HG03558 (cell line): ENCODE results near the gene ZZZ3.
"Not testable (repeated sequence)": the region's sequence is repeated elsewhere in the genome, so short reads cannot be mapped to it uniquely, and the experiment has no call there.

Experiments used
- ATAC-seq: cut with Tn5 transposase; IDR thresholded peaks from one replicate; pipeline ENCODE4 v1.9.1; 2021; ENCODE audit warnings: moderate number of reproducible peaks; ENCODE audit not compliant: unreplicated experiment; ENCODE audit errors: extremely low read depth

ZZZ3 gene

DNA sequence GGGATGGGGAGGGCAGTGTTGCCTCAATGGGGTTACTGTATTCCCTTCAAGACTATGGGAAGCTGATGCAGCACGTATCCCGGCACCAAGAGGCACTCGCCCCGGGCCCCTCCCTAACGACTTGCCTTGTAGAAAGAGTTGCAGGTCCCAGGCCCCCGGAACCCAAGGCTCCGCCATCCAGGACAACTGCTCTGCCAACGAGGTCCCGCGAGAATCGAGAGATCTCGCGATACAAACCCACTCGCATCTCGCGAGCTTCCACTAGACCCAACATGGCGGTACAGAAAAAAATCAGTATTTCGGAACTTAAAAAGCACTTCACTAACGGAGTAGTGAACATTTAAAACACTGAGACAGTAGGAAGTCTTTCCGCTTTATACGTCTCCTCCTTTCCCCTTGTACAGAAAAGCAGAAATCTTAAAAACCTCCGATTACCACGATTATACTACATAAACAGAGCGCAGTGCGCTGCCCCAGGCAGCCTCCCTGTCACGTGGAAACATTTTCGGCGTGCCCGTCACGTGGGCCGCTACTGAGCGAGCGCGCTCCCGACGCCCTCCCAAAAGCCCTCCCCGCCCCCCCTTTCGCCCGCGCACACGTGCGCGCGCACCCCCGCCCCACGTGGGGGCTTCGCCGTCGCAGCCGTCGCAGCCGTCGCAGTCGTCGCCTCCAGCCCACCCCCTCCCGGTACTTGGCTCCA lies at the start of gene ZZZ3:
ZZZ3 (minus strand) TSS at position 199 of the 700 bp plus-strand sequence. CDS start 49,304 bp downstream, outside the sequence.
- ATAC-seq = peak; percentile 64

GRCh38 chr1:77732090-77732489 lies 49.6 kb upstream of the ZZZ3 start:
- ATAC-seq = no peak

DNA sequence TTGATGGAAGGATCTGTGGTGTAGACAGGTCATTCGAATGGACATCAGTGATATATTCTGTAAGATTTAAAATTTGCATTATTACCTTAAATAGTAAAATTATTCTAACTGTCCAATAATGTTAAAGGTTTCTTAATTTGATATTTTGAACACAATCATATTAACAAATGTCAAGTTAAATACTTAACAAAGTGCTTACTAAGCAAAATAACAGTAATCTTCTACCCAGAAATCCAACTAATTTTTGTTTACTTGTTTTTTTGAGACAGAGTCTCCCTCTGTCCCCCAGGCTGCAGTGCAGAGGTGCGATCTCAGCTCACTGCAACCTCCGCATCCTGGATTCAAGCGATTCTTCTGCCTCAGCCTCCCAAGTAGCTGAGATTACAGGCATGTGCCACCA lies 43.2 kb upstream of the ZZZ3 start:
- no peak for ATAC-seq

GRCh38 chr1:77718181-77718580 lies 35.7 kb upstream of the ZZZ3 start:
- no peak for ATAC-seq

GRCh38 chr1:77716065-77716464 lies 33.6 kb upstream of the ZZZ3 start:
- no peak for ATAC-seq

DNA sequence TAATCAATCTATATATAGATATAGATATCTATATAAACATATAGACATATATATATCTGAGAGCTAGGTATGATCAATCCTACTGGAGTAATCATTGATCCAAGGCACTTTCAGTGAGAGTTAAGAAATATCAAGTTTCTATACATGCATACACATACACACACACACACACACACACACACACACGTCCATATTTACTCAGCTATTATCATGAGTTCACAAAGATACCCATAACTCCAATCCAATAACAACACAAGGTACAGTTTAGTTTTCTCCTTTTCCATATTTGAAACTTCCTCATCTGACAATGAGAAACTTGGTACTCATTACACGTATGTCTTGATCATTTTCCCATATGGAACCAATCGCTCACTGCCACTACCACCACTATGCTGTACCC lies 27.3 kb upstream of the ZZZ3 start:
- no peak for ATAC-seq

GRCh38 chr1:77706321-77706720 lies 23.9 kb upstream of the ZZZ3 start:
- no peak for ATAC-seq

DNA sequence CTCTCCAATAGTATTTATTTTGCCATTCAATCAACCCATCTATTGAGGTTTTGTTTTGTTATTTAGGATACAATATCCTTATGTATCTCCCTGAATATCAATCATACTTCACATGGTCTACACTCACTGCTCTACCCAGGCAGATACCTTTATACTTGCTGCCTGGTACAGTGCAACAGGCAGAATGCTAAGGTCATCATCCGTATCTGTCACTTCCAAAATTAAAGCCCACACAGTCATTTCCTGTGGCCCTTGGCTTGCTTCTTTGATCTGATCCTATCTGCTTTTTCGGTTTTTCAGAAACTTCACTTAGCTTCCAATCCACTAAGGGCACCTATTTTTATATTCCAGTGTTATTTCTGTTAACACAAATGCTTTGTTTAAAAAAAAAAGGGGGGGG lies 22.3 kb upstream of the ZZZ3 start:
- ATAC-seq = no peak

DNA sequence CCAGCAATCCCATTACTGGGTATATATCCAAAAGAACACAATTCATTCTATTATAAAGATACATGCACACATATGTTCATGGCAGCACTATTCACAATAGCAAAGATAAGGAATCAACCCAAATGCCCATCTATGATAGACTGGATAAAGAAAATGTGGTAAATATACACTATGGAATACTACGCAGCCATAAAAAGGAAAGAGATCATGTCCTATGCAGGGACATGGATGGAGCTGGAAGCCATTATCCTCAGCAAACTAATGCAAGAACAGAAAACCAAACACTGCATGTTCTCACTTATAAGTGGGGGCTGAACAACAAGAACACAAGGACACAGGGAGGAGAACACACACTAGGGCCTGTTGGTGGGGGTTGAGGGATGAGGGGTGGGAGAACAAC lies 17.2 kb upstream of the ZZZ3 start:
- ATAC-seq = not testable (repeated sequence)

GRCh38 chr1:77697441-77697840 lies 15.0 kb upstream of the ZZZ3 start:
- ATAC-seq = no peak

DNA sequence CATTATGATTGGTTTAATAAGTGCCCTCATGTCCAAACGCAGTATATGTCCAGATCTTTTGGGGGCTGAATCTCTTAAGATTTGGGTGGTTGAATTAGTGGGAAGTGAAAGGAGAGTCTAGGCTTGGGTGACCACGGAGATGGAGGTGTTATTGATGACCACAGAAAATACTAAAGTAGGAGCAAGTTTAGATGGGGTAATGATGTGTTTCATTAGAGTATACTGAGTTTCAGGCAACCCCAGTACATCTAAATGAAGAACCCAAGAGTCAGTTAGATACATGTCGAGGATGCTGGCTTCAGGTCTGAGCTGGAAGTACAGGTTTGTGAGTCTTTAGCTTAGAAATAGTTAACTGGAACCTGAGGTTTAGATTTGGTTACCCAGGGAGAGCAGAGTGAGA lies 6.5 kb upstream of the ZZZ3 start:
- no peak for ATAC-seq

GRCh38 chr1:77687519-77687906 lies 5.1 kb upstream of the ZZZ3 start:
- ATAC-seq = no peak

DNA sequence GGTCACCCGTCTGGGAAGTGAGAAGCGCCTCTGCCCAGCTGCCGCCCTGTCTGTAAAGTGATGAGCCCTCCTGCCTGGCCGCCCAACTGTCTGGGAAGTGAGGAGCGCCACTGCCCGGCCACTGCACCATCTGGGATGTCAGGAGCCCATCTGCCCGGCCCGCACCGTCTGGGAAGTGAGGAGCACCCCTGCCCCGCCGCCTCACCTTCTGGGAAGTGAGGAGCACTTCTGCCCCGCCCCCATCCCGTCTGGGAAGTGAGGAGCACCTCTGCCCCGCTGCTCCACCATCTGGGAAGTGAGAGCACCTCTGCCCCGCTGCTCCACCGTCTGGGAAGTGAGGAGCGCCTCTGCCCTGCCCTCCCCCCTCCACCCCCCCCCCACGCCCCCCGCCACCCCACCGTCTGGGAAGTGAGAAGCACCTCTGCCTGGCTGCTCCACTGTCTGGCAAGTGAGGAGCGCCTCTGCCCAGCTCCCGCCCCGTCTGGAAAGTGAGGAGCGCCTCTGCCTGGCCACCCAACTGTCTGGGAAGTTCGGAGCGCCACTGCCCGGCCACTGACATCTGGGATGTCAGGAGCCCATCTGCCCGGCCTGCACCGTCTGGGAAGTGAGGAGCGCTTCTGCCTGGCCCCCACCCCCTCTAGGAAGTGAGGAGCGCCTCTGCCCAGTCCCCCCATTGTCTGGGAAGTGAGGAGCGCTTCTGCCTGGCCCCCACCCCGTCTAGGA lies 4.5 kb upstream of the ZZZ3 start:
- ATAC-seq = no peak

DNA sequence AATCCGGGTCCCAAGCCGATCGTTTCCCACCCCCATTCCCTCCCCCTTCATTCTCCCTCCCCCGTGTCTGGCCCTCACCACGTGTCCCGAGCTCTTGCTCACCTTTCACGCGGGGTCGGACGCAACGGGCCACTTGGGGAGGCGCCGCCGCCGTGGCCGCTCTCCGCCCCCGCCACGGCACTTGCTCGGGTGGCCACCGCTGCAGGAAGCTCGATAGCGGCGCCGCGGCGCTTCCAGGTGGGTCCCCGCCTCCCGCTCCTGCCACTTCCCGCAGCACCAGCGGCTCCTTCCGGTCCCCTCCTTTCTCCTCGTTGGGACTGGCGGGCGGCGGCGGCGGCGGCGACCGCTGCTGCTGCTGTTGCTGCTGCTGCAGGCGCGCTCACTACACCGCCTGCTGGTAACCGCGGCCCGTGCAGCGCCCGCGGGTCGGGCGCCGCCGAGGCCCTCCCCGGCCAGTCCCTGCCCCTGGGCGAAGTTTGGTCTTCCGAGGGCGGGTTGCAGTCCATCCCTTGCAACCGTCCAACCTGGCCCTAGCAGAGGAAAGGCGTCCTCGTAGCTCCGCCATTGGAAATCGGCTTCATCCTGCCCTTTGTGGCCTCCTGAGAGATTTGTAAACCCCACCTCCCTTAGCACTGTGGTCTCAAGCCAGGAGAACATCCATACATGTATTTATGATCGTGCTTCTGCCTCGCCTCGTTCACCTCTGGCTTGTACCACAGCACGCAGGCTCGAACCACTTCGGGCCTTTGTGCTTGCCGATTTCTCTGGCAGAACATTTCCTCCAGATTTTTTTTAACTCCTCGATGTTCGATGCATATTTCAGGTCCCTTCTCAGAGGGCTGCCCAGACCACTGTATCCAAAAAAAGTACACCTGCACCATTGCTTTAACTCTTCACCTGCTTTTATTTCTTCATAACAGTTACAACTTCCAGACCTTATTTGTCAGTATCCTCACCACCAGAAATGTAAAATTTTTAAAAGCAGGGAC lies 996 bp upstream of the ZZZ3 start:
- ATAC-seq = peak; percentile 45

DNA sequence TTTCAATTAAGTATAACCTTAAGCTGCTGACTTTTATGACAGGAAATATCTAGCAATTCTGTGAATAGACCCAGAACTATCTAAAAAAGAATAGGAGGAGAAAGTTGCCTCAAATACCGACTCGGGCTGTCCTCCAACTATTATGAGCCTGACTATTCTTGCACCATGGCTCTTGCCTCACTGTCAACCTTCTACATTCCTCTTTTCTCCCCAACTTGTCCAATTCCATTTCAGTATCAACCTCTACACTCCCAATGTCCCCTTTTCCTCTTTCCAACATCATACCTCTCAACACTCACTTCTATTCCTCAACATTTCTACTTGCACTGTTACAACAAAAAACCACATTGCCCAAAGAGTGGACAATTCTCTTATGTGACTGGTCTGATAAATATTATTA lies 2.3 kb downstream of the ZZZ3 start:
- ATAC-seq = no peak

GRCh38 chr1:77678660-77679610 lies 3.5 kb downstream of the ZZZ3 start:
- ATAC-seq = no peak

DNA sequence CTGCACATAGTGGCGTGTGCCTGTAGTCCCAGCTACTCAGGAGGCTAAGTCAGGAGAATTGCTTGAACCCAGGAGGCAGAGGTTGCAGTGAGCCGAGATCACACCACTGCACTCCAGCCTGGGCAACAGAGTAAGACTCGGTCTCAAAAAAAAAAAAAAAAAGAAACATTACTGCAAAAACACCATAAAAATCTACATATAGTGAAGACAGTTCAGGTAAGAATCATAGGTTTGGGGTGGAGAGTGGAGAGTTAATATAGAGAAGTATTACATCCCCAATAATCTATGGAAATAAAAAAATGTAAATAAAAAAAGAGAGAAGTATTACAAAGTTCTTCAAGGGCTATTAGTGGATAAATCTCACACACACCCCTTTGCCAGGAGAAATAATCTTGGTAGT lies 7.7 kb downstream of the ZZZ3 start:
- not testable (repeated sequence) for ATAC-seq

GRCh38 chr1:77673716-77674355 lies 8.6 kb downstream of the ZZZ3 start:
- no peak for ATAC-seq

DNA sequence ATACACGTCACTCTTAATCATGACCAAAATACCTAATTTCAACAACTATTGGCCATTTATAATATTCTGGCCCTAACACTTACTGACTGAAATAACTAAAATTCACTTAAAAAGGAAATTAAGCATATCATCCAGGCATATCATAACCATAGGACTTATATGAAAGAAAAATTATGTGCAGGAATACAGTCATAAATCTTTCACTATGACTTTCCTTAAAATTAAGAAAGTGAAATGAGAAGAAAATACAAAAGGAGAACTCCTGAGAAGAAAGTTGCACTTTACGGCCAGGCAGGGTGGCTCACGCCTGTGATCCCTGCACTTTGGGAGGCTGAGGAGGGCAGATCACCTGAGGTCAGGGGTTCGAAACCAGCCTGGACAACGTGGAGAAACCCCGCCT lies 9.4 kb downstream of the ZZZ3 start:
- ATAC-seq = no peak
